ENCODE measurements around the gene SMIM41. TPM values are rescaled to one million over a fixed set of nuclear protein-coding genes. Genes with fewer than 3 reads are reported as not detected.

Gene SMIM41
- total RNA-seq, 2 experiments from 2014 or later = not detected

DNA sequence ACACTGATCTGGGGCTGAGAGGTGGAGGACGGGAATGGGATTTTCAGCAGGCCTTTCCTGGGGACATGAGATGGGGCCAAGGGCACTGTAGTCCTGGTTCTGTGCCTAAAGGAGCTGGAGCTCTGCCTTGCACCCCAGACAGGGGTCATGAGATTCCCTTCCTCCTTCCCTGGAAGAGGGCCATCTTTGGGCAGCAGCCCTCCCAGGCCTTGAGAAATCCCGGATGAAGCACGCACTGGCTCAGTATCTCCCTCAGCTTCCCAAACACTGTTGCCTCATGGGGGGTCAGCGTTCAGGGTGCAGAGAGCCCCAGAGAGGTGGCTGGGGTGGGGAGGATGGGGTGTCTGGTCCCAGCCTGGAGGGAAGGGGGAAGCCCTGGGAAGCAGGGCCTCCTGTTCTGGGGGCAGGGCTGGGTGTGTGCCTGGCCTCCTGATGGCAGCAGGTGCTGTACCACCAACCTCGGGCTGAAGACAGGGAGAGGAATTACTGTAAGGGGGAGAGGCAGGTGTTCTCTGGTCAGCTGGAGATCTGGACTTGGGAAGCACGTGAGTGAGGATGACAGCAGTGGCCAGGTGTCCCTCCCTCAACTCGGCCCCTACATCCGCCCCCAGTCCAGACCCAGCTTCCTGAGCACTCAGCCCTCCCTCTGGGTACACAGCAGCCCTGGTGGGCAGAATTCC is 36.7 kb upstream of the SMIM41 start:
- Mint-ChIP-seq H3K27ac (no peak overlapping the region), H3K27me3 (peaks cover 3% of the 10 kb centered on the region), H3K4me3 (peak overlapping the region; percentile 71), H3K4me1 (peaks cover 33% of the 10 kb centered on the region), H3K36me3 (no peaks in the 10 kb centered on the region), H3K9me3 (no peaks in the 10 kb centered on the region)
- DNase-seq (no peak), ATAC-seq (ENCODE audit: low read depth) (no peak)
- POLR2A ChIA-PET = interaction anchor here (1.8 to 2.6 kb wide), 2 partner anchors 10 to 17 kb away, joined by 5 to 10 read pairs; no protein-coding TSS in a partner anchor

DNA sequence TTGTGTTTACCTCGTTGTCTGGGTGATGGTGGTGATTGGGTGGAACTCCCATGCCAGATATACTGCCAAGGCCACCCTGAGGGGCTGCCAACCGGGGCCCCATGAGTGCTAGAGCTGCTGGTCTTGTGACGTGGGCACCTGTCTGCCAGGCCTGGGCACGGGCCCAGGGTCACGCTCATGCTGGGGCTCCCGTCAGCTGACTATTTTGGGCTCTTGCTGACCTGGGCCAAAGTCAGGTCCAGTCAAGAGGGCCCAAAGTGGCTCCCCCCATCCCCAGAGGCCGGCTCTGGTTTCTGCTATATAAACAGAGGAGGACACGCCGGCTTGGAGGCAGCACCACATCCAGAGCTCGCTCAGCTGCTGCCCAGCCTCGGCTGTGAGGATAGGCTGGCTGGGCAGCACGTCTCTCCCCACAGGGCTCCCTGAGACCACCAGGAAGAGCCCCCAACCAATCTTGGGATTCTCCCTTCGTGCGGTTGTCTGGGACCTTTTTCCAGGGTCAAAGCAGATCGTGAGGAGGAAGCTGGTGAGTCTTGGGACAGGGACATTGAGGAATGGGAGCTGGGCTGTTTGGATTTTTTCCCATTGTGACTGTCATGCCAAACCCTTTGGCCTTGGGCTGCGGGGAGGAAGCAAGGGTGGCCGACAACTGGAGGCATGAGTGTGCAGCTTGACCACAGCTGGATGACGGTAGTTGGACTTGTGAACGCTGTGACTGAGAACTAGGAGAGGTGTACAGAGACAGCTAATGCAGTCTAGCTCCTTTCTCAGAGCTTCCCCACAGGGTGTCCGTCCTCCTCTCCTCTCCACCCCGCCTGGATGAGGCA is 35.9 kb upstream of the SMIM41 start:
- Mint-ChIP-seq H3K27me3 (peaks cover 3% of the 10 kb centered on the region), H3K4me3 (no peak overlapping the region), H3K27ac (peak overlapping the region; percentile 44), H3K4me1 (peaks cover 29% of the 10 kb centered on the region), H3K9me3 (no peaks in the 10 kb centered on the region), H3K36me3 (no peaks in the 10 kb centered on the region)
- POLR2A ChIA-PET = interaction anchor here (1.8 to 2.6 kb wide), 2 partner anchors 11 to 18 kb away, joined by 5 to 10 read pairs; no protein-coding TSS in a partner anchor
- no peak for DNase-seq
- no peak for ATAC-seq (ENCODE audit: low read depth)

DNA sequence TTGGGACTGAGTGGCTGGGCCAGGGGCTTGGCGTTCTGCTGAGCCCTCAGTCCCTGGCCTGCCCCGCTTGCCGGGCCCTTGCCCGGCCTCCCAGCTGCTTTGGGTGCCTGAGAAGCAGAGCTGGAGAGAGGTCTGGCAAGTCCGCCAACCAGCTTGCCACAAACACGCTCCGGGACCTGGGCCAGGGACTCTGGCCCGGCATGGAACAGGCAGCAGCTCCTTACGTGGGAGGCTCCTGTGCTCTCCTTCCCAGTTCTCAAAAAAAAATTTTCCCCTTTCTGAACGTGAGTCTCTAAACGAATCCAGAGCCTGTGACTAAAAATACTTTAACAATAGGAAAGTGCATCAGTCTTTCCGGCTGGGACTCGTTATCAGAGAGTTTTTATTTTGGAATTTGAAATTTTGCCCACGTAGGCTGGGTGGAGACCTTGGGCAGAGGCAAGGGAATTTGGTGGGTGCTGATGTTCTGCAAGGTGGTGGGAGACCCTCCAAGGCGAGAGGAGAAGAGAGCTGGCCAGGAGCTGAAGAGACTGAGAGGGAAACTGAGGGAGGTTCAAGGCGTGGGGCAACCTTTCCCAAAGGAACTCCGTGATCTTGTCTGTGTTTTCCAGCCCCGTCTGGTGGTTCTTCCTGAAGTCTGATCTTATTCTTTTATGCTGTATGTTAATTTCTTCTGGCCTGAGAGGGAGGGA is 35.1 kb upstream of the SMIM41 start:
- H3K36me3 Mint-ChIP-seq = no peaks in the 10 kb centered on the region
- peaks cover 32% of the 10 kb centered on the region for H3K4me1 Mint-ChIP-seq
- H3K9me3 Mint-ChIP-seq = no peaks in the 10 kb centered on the region
- DNase-seq (no peak), ATAC-seq (ENCODE audit: low read depth) (no peak)
- no peak overlapping the region for H3K27ac Mint-ChIP-seq
- H3K27me3 Mint-ChIP-seq = peaks cover 3% of the 10 kb centered on the region
- H3K4me3 Mint-ChIP-seq = no peak overlapping the region
- POLR2A ChIA-PET = interaction anchor here (1.8 to 2.6 kb wide), 2 partner anchors 11 to 19 kb away, joined by 5 to 10 read pairs; no protein-coding TSS in a partner anchor

DNA sequence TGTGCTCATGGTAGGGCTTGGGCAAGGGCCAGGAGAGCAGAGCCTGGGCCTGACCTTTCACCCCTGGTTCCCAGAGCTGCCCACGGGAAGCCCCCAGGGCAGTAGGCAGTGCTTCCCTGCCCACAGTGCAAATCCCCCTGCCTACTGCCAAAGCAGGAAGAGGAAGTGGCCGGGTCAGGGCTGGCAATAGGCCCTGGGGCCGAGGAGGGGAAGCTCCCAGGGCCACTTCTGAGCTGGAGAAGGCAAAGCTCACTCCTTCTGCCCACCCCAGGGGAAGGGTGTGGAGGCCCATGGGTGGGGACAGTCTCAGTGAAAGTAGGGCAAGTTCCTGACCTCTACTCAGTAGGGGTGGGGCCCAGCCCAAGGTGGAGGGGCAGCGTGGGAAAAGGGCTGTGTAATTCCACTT is 33.7 kb upstream of the SMIM41 start:
- peaks cover 43% of the 10 kb centered on the region for H3K4me1 Mint-ChIP-seq
- POLR2A ChIA-PET = interaction anchor here (0.8 kb wide), 1 partner anchor 15 kb away, joined by 3 read pairs; no protein-coding TSS in a partner anchor
- H3K36me3 Mint-ChIP-seq = no peaks in the 10 kb centered on the region
- H3K9me3 Mint-ChIP-seq = no peaks in the 10 kb centered on the region
- peaks cover 3% of the 10 kb centered on the region for H3K27me3 Mint-ChIP-seq
- peak overlapping the region; percentile 62 for H3K27ac Mint-ChIP-seq
- no peak overlapping the region for H3K4me3 Mint-ChIP-seq
- ATAC-seq (ENCODE audit: low read depth) (no peak), DNase-seq (no peak)

DNA sequence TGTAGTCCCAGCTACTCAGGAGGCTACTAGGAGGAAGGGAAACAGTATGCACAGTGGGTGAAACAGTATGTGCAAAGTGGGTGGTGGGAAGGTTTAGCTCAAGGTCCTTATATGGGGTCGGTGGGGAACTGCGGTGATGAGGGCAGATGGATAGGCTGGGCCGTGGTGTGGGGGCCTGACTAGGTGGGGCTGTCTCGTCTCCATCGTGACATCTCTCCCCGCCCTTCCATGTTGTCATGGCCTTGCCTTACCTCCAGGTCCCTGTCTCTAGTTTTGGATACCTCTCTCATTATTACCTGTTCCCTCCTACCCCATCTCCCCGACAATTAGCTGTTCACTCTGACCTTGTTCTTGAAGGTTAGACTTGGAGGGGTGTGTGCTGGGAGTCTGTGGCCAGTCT is 32.6 kb upstream of the SMIM41 start:
- Mint-ChIP-seq H3K9me3 (no peaks in the 10 kb centered on the region), H3K27me3 (peaks cover 2% of the 10 kb centered on the region), H3K4me3 (no peak overlapping the region), H3K4me1 (peaks cover 43% of the 10 kb centered on the region), H3K36me3 (peaks cover 2% of the 10 kb centered on the region), H3K27ac (no peak overlapping the region)
- no peak for ATAC-seq (ENCODE audit: low read depth)
- DNase-seq = no peak
- POLR2A ChIA-PET = interaction anchor here (0.6 to 1.1 kb wide), 3 partner anchors 11 to 22 kb away, joined by 3 to 5 read pairs (median 3); partner anchors contain the start of gene ATG101

DNA sequence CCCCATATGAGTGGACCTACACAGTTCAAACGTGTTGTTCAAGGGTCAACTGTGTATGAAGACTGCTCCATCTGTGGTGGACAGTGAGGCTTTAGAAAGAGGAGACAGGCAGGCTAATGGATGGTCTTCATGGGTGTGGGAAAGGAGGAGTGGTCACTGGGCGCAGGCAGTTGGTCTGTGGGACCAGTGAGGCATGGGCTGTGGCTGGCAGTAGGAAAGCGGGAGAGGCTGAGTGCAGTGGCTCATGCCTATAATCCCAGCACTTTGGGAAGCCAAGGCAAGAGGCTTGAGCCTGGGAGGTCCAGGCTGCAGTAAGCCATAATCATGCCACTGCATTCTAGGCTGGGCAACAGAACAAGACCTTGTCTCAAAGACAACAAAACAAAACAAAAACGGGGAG is 30.2 kb upstream of the SMIM41 start:
- H3K27me3 Mint-ChIP-seq = peaks cover 2% of the 10 kb centered on the region
- H3K4me1 Mint-ChIP-seq = peaks cover 45% of the 10 kb centered on the region
- ATAC-seq (ENCODE audit: low read depth) = no peak
- POLR2A ChIA-PET = no interaction called here
- H3K9me3 Mint-ChIP-seq = no peaks in the 10 kb centered on the region
- DNase-seq = no peak
- peak overlapping the region; percentile 99 for H3K4me3 Mint-ChIP-seq
- H3K36me3 Mint-ChIP-seq = peaks cover 2% of the 10 kb centered on the region
- H3K27ac Mint-ChIP-seq = peak overlapping the region; percentile 99

DNA sequence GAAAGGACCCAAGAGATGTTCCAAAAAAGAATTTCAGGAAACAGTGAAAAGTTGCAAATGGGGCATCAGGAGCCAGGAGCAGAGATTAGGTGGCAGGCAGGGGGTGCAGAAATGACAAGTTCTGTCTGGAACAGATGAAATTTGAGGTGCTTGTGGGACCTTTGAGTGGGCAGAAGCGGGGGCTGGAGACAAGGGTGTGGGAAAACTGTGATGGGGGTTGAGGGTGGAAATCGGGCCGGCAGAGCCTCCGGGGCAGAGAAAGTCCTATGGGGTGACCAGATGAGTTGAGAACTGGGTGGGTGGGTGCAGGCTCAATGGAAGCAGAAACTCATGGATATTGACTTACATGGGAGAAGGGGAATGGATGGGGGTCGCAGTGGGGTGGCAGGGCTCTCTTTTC is 29.8 kb upstream of the SMIM41 start:
- POLR2A ChIA-PET = interaction anchor here (2.7 to 4.8 kb wide), 2 partner anchors 12 to 20 kb away, joined by 20 to 63 read pairs; partner anchors contain the start of gene ATG101
- H3K27ac Mint-ChIP-seq = peak overlapping the region; percentile 99
- peaks cover 2% of the 10 kb centered on the region for H3K27me3 Mint-ChIP-seq
- H3K9me3 Mint-ChIP-seq = no peaks in the 10 kb centered on the region
- ATAC-seq (ENCODE audit: low read depth) = no peak
- H3K4me3 Mint-ChIP-seq = peak overlapping the region; percentile 99
- H3K4me1 Mint-ChIP-seq = peaks cover 43% of the 10 kb centered on the region
- peaks cover 2% of the 10 kb centered on the region for H3K36me3 Mint-ChIP-seq
- no peak for DNase-seq

DNA sequence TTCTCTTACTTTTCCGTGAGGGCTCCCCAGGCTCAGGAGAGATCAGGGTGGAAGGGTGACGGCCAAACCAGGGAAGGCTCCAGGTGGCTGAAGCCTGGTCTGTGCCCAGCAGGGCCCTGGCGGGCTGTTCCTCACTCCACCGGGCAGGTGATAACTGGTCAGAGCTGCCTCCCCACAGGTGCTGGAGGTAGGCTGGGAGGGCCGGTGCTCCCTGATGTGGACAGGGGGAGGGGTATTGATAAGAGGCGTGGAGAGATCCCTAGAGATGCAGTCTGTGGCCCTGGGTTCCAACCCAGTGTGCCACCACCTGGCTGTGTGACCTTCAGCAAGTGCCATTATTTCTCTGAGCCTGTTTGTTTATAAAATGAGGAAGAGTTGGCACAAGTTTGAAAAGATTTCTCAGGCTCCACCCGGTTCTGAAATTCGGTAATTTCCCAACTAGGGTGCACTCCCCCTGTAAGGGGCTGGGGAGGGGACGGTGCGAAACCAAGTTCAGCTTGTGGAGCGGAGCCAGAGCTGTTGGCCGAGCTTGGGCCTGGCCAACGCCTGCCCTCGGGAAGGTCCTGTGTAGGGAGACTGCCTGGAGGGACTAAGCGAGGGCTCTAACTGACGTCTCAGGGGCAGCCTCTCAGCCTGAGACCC is 29.3 kb upstream of the SMIM41 start:
- Mint-ChIP-seq H3K27ac (peak overlapping the region; percentile 99), H3K4me3 (peak overlapping the region; percentile 99), H3K4me1 (peaks cover 43% of the 10 kb centered on the region), H3K36me3 (peaks cover 2% of the 10 kb centered on the region), H3K9me3 (no peaks in the 10 kb centered on the region), H3K27me3 (peaks cover 2% of the 10 kb centered on the region)
- DNase-seq = no peak
- no peak for ATAC-seq (ENCODE audit: low read depth)
- POLR2A ChIA-PET = interaction anchor here (0.6 to 4.8 kb wide), 9 partner anchors 9 to 956 kb away, joined by 3 to 63 read pairs (median 11); partner anchors contain the start of genes ATG101 and EIF4B

DNA sequence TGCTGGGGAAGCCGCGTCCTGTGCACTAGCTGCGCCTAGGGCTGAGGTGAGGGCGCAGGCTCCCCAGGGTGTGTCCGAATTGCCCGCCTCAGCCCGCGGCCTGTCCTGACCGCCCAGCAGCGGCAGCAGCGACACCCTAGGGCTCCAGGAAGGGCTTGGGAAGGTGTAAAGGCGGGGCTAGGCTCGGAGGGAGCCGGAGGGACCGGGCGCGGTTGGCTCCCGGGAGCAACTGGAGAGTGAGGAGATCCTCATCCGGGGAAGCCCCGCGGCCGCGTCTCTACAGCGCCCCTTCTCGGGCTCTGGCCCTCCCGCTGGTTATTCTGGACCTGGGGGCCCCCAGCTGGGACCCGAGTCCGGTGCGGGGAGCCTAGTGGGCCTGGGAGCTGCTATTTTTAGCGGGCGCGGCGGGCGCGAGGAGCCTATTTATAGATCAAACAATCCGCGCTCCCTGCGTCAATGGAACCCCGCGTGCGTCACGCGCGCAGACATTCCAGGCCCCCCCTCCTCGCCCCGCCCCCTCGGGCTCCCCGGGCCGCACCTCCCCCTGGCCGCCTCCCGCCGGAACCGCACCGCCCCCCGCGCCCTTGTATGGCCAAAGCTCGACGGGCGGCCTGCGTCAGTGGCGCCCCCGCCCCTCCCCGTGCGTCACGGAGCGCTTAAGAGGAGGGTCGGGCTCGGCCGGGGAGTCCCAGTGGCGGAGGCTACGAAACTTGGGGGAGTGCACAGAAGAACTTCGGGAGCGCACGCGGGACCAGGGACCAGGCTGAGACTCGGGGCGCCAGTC is 28.6 kb upstream of the SMIM41 start, which contains the start of gene NR4A1:
Gene NR4A1, plus strand, starts transcription at position 685 of the 784 bp plus-strand sequence. CDS start 2,887 bp downstream, outside the sequence.
- Mint-ChIP-seq H3K9me3 (no peaks in the 10 kb centered on the region), H3K36me3 (peaks cover 2% of the 10 kb centered on the region), H3K4me3 (peak within 1 kb of the TSS; percentile 99), H3K27ac (peak within 1 kb of the TSS; percentile 99), H3K27me3 (peaks cover 2% of the 10 kb centered on the region), H3K4me1 (peaks cover 38% of the 10 kb centered on the region)
- DNase-seq (peak; percentile 100), ATAC-seq (ENCODE audit: low read depth) (peak; percentile 80)
- POLR2A ChIA-PET = interaction anchor here (0.6 to 4.8 kb wide), 14 partner anchors 10 to 955 kb away, joined by 3 to 63 read pairs (median 5); partner anchors contain the start of genes ATG101 and EIF4B

DNA sequence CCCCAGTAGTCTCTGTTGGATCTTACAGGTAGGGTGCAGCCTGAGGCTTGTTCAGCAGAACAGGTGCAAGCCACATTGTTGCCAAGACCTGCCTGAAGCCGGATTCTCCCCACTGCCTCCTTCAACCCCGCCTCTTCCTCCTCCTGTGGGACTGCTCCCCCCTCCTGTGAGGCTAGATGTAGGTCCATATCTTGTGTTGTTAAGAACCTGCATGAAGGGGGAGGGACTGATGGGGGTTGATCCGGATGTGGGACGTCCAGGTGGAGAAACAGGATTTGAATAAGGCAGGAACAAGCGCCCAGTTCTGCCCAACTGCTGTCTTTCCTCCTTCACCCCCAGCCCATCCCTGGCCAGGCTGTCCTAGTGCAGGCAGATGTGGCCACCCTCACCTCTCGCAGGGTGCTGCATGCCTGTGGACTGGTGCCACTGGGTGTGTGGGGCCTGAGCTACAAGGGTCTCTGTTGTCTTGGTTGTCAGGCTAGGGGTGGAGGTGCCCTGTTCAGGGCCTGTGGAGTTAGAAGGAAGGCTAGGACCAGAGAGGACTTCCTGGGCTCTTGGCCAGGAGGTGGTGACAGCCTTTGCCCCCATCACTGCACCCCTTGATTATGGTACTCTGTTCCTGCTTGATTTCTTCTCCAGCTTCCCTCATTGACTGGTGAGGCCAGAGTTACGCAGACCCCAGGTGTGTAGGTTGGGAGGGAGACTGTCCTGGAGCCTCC is 26.9 kb upstream of the SMIM41 start:
- no peak for DNase-seq
- Mint-ChIP-seq H3K27ac (peak overlapping the region; percentile 99), H3K4me1 (peaks cover 30% of the 10 kb centered on the region)

DNA sequence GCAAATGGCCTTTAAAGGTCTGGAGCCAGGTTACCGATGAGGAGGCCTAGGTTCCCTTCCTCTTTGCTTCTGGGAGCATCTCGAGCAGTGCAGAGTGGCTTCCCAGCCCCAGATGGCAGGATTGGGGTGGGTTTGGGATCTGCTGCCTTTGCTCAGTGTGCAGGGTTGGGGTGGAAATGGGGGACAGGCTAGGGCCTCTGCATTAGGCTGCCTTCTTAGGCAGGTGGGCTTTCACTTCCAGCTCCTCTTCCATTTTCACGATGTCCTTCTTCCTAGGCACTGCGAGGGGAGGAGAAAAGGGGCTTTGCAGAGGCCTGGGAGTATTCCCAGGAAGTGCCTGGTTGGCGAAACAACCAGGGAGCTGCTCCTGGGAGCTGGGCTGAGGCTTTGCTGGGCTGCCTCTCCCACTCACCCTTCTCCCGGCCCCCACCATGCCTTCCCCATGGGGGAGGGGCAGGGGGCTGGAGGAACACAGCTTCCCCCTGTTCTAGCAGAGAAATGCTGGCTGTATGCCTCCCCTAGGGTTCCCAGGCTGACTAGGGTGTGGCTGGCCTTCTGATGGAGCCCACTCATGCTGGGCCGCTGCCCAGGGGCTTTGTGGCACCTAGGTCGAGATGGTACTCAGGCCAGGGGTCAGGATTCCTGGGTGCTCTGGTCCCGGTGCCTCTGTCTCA is 25.8 kb upstream of the SMIM41 start:
- Mint-ChIP-seq H3K4me1 (peaks cover 30% of the 10 kb centered on the region), H3K9me3 (no peaks in the 10 kb centered on the region), H3K27ac (peak overlapping the region; percentile 67), H3K36me3 (peaks cover 2% of the 10 kb centered on the region), H3K4me3 (no peak overlapping the region), H3K27me3 (peaks cover 2% of the 10 kb centered on the region)
- POLR2A ChIA-PET = interaction anchor here (2.4 to 4.8 kb wide), 3 partner anchors 16 to 31 kb away, joined by 11 to 63 read pairs (median 28); partner anchors contain the start of gene ATG101
- no peak for DNase-seq
- no peak for ATAC-seq (ENCODE audit: low read depth)

More for the DNA sequence above, 26.9 kb upstream of the SMIM41 start:
- peak overlapping the region; percentile 99 for H3K4me3 Mint-ChIP-seq
- peaks cover 2% of the 10 kb centered on the region for H3K27me3 Mint-ChIP-seq
- peak; percentile 4 for ATAC-seq (ENCODE audit: low read depth)
- POLR2A ChIA-PET = interaction anchor here (1.7 to 4.8 kb wide), 4 partner anchors 17 to 30 kb away, joined by 9 to 63 read pairs (median 28); partner anchors contain the start of gene ATG101
- H3K36me3 Mint-ChIP-seq = peaks cover 2% of the 10 kb centered on the region
- no peaks in the 10 kb centered on the region for H3K9me3 Mint-ChIP-seq
